RKO (cell line): ENCODE data around the gene AR.

Experiments
- DNase-seq: peaks from one replicate; pipeline ENCODE4 v3.0.0-alpha.2; 2016; ENCODE audit warnings: low spot score

AR gene

GRCh38 chrX:67543818-67544217 is at the start of gene AR:
AR (plus strand) TSS chrX:67544021; CDS start chrX:67545147, 1,126 bp downstream.
- DNase-seq: no peak

GRCh38 chrX:67500617-67501016 is 43.2 kb upstream of the AR start:
- DNase-seq: no peak

GRCh38 chrX:67503004-67503403 is 40.8 kb upstream of the AR start:
- no peak for DNase-seq

- no peak for DNase-seq
Observed at GRCh38 chrX:67503453-67503852, 40.4 kb upstream of the AR start.

GRCh38 chrX:67520671-67521070 is 23.1 kb upstream of the AR start:
- DNase-seq: no peak

- DNase-seq: no peak
Observed at GRCh38 chrX:67523002-67523681, 20.7 kb upstream of the AR start.

- no peak for DNase-seq
Observed at GRCh38 chrX:67523932-67524331, 19.9 kb upstream of the AR start.

GRCh38 chrX:67524428-67524827 is 19.4 kb upstream of the AR start:
- no peak for DNase-seq

- no peak for DNase-seq
Observed at GRCh38 chrX:67524950-67525691, 18.7 kb upstream of the AR start.

GRCh38 chrX:67536564-67536963 is 7.3 kb upstream of the AR start:
- DNase-seq: no peak

- no peak for DNase-seq
Observed at GRCh38 chrX:67538383-67538782, 5.4 kb upstream of the AR start.

GRCh38 chrX:67544281-67545035 is 637 bp downstream of the AR start:
- no peak for DNase-seq

- DNase-seq: no peak
Observed at GRCh38 chrX:67545036-67545821, 1.4 kb downstream of the AR start.

- no peak for DNase-seq
Observed at GRCh38 chrX:67545893-67546495, 2.2 kb downstream of the AR start.

GRCh38 chrX:67546496-67547423 is 2.9 kb downstream of the AR start:
- no peak for DNase-seq

GRCh38 chrX:67555578-67556203 is 11.9 kb downstream of the AR start:
- DNase-seq: peak; percentile 53

- no peak for DNase-seq
Observed at GRCh38 chrX:67558267-67558666, 14.4 kb downstream of the AR start.

GRCh38 chrX:67563469-67564448 is 19.9 kb downstream of the AR start:
- no peak for DNase-seq

GRCh38 chrX:67564475-67564874 is 20.7 kb downstream of the AR start:
- no peak for DNase-seq
